ENCODE data around the gene NDUFB2.
"Not testable (repeated sequence)": the region's sequence is repeated elsewhere in the genome, so short reads cannot be mapped to it uniquely, and the experiment has no call there.

NDUFB2 gene

DNA sequence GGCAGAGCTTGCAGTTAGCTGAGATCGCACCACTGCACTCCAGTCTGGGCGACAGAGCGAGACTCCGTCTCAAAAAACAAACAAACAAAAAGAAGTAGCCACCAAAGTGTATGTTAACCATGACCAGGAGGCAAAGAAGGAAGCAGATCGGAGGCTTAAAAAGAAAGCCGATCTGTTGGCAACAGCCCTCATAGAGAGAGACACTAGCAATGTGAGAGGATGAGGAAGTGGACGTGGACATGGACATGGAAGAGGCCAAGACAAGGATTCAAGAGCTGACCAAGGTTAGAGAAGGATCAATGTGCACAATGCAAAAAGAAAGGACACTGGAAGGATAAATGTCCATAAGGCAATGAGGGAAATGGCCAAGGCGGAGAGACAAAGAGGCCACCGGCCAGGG is 38.6 kb upstream of the NDUFB2 start:
- Histone ChIP-seq H3K4me1 (ENCODE audit: insufficient read depth, low read length, severe bottlenecking) (peaks cover 10% of the 10 kb centered on the region), H3K4me2 (ENCODE audit: low read length) (no peak overlapping the region), H3K27ac (ENCODE audit: low read depth, low read length, poor library complexity, severe bottlenecking) (no peak overlapping the region)

GRCh38 chr7:140659856-140660255 is 36.7 kb upstream of the NDUFB2 start:
- peaks cover 10% of the 10 kb centered on the region for H3K4me1 ChIP-seq (ENCODE audit: insufficient read depth, low read length, severe bottlenecking)
- no peak for TF ChIP-seq CTCF (IDR thresholded peaks at IDR 0.05; ENCODE audit: low read length)
- no peak for TF ChIP-seq EZH2 (IDR thresholded peaks at IDR 0.05; ENCODE audit: borderline replicate concordance, low read length)
- H3K27me3 ChIP-seq (ENCODE audit: insufficient read depth, low read length) = peaks cover 12% of the 10 kb centered on the region; the same call in 1 of the 2 replicates
- no peak overlapping the region for H3K4me2 ChIP-seq (ENCODE audit: low read length)
- no peaks in the 10 kb centered on the region for H3F3A ChIP-seq (ENCODE audit: insufficient read depth, low read length)
- no peak overlapping the region for H2AFZ ChIP-seq (ENCODE audit: low read length)
- H3K9me2 ChIP-seq (ENCODE audit: low read depth, low read length) = no peaks in the 10 kb centered on the region
- no peak overlapping the region for H3K4me3 ChIP-seq (ENCODE audit: low read depth, low read length, poor library complexity, severe bottlenecking)
- no peak overlapping the region for H3K9ac ChIP-seq (ENCODE audit: low read length)
- H3K27ac ChIP-seq (ENCODE audit: low read depth, low read length, poor library complexity, severe bottlenecking) = no peak overlapping the region
- H3K9me3 ChIP-seq (ENCODE audit: low read length) = peaks cover 3% of the 10 kb centered on the region; the same call in 1 of the 2 replicates
- no peaks in the 10 kb centered on the region for H3K79me2 ChIP-seq (ENCODE audit: insufficient read depth, low read length)
- H3K36me3 ChIP-seq (ENCODE audit: insufficient read depth, low read length) = no peaks in the 10 kb centered on the region; the same call in 1 of the 2 replicates
- no peaks in the 10 kb centered on the region for H4K20me1 ChIP-seq (ENCODE audit: insufficient read depth, low read length)

More for the DNA sequence above, 38.6 kb upstream of the NDUFB2 start:
- peaks cover 12% of the 10 kb centered on the region; the same call in 1 of the 2 replicates for H3K27me3 ChIP-seq (ENCODE audit: insufficient read depth, low read length)
- no peak overlapping the region for H2AFZ ChIP-seq (ENCODE audit: low read length)
- H3F3A ChIP-seq (ENCODE audit: insufficient read depth, low read length) = no peaks in the 10 kb centered on the region
- no peak overlapping the region for H3K9ac ChIP-seq (ENCODE audit: low read length)
- peaks cover 3% of the 10 kb centered on the region; the same call in 1 of the 2 replicates for H3K9me3 ChIP-seq (ENCODE audit: low read length)
- no peaks in the 10 kb centered on the region; the same call in 1 of the 2 replicates for H3K36me3 ChIP-seq (ENCODE audit: insufficient read depth, low read length)
- no peaks in the 10 kb centered on the region for H3K79me2 ChIP-seq (ENCODE audit: insufficient read depth, low read length)
- H3K9me2 ChIP-seq (ENCODE audit: low read depth, low read length) = no peaks in the 10 kb centered on the region
- TF ChIP-seq EZH2 (IDR thresholded peaks at IDR 0.05; ENCODE audit: borderline replicate concordance, low read length) (no peak), CTCF (IDR thresholded peaks at IDR 0.05; ENCODE audit: low read length) (no peak)
- H3K4me3 ChIP-seq (ENCODE audit: low read depth, low read length, poor library complexity, severe bottlenecking) = no peak overlapping the region
- no peaks in the 10 kb centered on the region for H4K20me1 ChIP-seq (ENCODE audit: insufficient read depth, low read length)

- Histone ChIP-seq H3K9me2 (ENCODE audit: low read depth, low read length) (no peaks in the 10 kb centered on the region), H3K4me2 (ENCODE audit: low read length) (no peak overlapping the region), H3K27me3 (ENCODE audit: insufficient read depth, low read length) (peaks cover 12% of the 10 kb centered on the region; the same call in 1 of the 2 replicates), H3K79me2 (ENCODE audit: insufficient read depth, low read length) (no peaks in the 10 kb centered on the region), H3K27ac (ENCODE audit: low read depth, low read length, poor library complexity, severe bottlenecking) (no peak overlapping the region), H4K20me1 (ENCODE audit: insufficient read depth, low read length) (no peaks in the 10 kb centered on the region), H2AFZ (ENCODE audit: low read length) (no peak overlapping the region), H3K4me1 (ENCODE audit: insufficient read depth, low read length, severe bottlenecking) (peaks cover 9% of the 10 kb centered on the region), H3F3A (ENCODE audit: insufficient read depth, low read length) (no peaks in the 10 kb centered on the region), H3K4me3 (ENCODE audit: low read depth, low read length, poor library complexity, severe bottlenecking) (no peak overlapping the region), H3K9me3 (ENCODE audit: low read length) (peaks cover 3% of the 10 kb centered on the region; the same call in 1 of the 2 replicates), H3K36me3 (ENCODE audit: insufficient read depth, low read length) (no peaks in the 10 kb centered on the region; the same call in 1 of the 2 replicates), H3K9ac (ENCODE audit: low read length) (no peak overlapping the region)
- TF ChIP-seq EZH2 (IDR thresholded peaks at IDR 0.05; ENCODE audit: borderline replicate concordance, low read length) (no peak), CTCF (IDR thresholded peaks at IDR 0.05; ENCODE audit: low read length) (peak; percentile 42; the same call in 1 of the 2 replicates)
Measured at GRCh38 chr7:140661124-140661523, 35.4 kb upstream of the NDUFB2 start.

- not testable (repeated sequence) for H4K20me1 ChIP-seq (ENCODE audit: insufficient read depth, low read length); H3K9ac ChIP-seq (ENCODE audit: low read length); H3K9me3 ChIP-seq (ENCODE audit: low read length); H2AFZ ChIP-seq (ENCODE audit: low read length); H3F3A ChIP-seq (ENCODE audit: insufficient read depth, low read length); H3K4me1 ChIP-seq (ENCODE audit: insufficient read depth, low read length, severe bottlenecking); H3K79me2 ChIP-seq (ENCODE audit: insufficient read depth, low read length); H3K36me3 ChIP-seq (ENCODE audit: insufficient read depth, low read length); H3K4me2 ChIP-seq (ENCODE audit: low read length); H3K27ac ChIP-seq (ENCODE audit: low read depth, low read length, poor library complexity, severe bottlenecking); H3K4me3 ChIP-seq (ENCODE audit: low read depth, low read length, poor library complexity, severe bottlenecking); H3K9me2 ChIP-seq (ENCODE audit: low read depth, low read length)
- peaks cover 11% of the 10 kb centered on the region; the same call in 1 of the 2 replicates for H3K27me3 ChIP-seq (ENCODE audit: insufficient read depth, low read length)
Measured at GRCh38 chr7:140662938-140663337, 33.6 kb upstream of the NDUFB2 start.

Data from OCI-LY1 (cell line).